Measurements from ENCODE around the gene POLR2L. TPM values are rescaled to one million over a fixed set of nuclear protein-coding genes. Genes with fewer than 3 reads are reported as not detected.

Gene POLR2L
- polyA plus RNA-seq, 1 of the 3 experiments (the other 2 are of a cell fraction), result 540 TPM

DNA sequence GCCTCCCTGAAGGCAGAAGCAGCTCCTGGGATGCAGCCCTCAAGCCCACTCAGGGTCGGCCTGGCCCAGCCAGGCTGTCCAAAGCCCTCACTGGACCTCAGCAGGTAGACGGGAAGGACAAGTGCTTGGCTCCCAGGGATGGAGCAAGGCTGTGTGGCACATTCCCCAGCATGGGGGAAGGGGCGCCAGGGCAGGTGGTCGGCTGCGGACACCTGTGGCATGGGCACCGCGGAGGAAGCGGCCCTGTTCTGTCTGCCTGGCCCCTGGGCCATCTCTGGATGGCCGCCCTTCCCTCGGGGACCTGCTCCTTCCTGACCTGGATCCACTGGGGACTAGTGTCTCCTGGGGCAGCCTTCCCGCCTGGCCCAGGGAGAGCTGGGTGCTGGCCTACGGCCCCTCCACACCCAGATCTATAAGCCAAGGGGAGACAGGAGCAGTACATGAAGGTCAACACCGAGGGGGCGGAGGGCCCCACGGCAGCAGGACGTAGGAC lies 42.3 kb upstream of the POLR2L start:
- H2AFZ ChIP-seq (ENCODE audit: low read depth), result no peak overlapping the region
- 83% methylated on average over 8 of the region's 16 CpGs for WGBS (ENCODE audit: low lambda C conversion rate)
- H3K36me3 ChIP-seq (replicated peaks in 1 of 2; ENCODE audit: control insufficient read depth in 1 of 2, insufficient read depth in 2 of 2, low read length in 1 of 2), result peaks cover 0 to 13% of the 10 kb centered on the region in 2 experiments
- H3K79me2 ChIP-seq (ENCODE audit: insufficient read depth), result no peaks in the 10 kb centered on the region
- no peak overlapping the region for H3K27ac ChIP-seq (ENCODE audit: low read depth in 2 of 2, low read length in 1 of 2)
- H3K4me1 ChIP-seq (ENCODE audit: control insufficient read depth in 1 of 2, insufficient read depth in 2 of 2, low read depth in 1 of 2, low read length in 1 of 2), result no peaks in the 10 kb centered on the region; a peak in 1 of 4 replicates
- no peaks in the 10 kb centered on the region for H4K20me1 ChIP-seq (ENCODE audit: insufficient read depth)
- no peaks in the 10 kb centered on the region for H3F3A ChIP-seq (replicated peaks; ENCODE audit: insufficient read depth)
- no peaks in the 10 kb centered on the region for H3K9me2 ChIP-seq
- CTCF ChIA-PET, result interaction anchor here (0.8 kb wide), 1 partner anchor 34 kb away, joined by 3 read pairs; no protein-coding TSS in a partner anchor
- no peak overlapping the region for H3K4me3 ChIP-seq (ENCODE audit: low read depth in 2 of 2, low read length in 1 of 2)
- TF ChIP-seq, protein P1, sequence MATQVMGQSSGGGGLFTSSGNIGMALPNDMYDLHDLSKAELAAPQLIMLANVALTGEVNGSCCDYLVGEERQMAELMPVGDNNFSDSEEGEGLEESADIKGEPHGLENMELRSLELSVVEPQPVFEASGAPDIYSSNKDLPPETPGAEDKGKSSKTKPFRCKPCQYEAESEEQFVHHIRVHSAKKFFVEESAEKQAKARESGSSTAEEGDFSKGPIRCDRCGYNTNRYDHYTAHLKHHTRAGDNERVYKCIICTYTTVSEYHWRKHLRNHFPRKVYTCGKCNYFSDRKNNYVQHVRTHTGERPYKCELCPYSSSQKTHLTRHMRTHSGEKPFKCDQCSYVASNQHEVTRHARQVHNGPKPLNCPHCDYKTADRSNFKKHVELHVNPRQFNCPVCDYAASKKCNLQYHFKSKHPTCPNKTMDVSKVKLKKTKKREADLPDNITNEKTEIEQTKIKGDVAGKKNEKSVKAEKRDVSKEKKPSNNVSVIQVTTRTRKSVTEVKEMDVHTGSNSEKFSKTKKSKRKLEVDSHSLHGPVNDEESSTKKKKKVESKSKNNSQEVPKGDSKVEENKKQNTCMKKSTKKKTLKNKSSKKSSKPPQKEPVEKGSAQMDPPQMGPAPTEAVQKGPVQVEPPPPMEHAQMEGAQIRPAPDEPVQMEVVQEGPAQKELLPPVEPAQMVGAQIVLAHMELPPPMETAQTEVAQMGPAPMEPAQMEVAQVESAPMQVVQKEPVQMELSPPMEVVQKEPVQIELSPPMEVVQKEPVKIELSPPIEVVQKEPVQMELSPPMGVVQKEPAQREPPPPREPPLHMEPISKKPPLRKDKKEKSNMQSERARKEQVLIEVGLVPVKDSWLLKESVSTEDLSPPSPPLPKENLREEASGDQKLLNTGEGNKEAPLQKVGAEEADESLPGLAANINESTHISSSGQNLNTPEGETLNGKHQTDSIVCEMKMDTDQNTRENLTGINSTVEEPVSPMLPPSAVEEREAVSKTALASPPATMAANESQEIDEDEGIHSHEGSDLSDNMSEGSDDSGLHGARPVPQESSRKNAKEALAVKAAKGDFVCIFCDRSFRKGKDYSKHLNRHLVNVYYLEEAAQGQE (IDR thresholded peaks at IDR 0.05; ENCODE audit: low read depth, low read length), result no peak
- TF ChIP-seq POLR2AphosphoS5 (IDR thresholded peaks at IDR 0.05; ENCODE audit: low read depth, low read length) (no peak), TEAD4 (IDR thresholded peaks at IDR 0.05; ENCODE audit: borderline replicate concordance, insufficient read depth) (no peak), ELF1 (IDR thresholded peaks at IDR 0.05) (no peak), TAF1 (IDR thresholded peaks at IDR 0.05; ENCODE audit: borderline replicate concordance, low read depth, low read length) (no peak), YY1 (IDR thresholded peaks at IDR 0.05; ENCODE audit: low read depth) (no peak), GATA2 (CRISPR knock-in tag; IDR thresholded peaks at IDR 0.05) (no peak), NFIC (IDR thresholded peaks at IDR 0.05; ENCODE audit: borderline replicate concordance) (no peak), FOXM1 (IDR thresholded peaks at IDR 0.05; ENCODE audit: low read depth) (no peak), RCOR1 (IDR thresholded peaks at IDR 0.05; ENCODE audit: low read length) (no peak), EP300 (IDR thresholded peaks at IDR 0.05; ENCODE audit: borderline replicate concordance in 1 of 2, low read depth in 1 of 2, low read length in 1 of 2) (no peak), NRF1 (IDR thresholded peaks at IDR 0.05; ENCODE audit: low read depth, low read length) (no peak), GABPA (IDR thresholded peaks at IDR 0.05; ENCODE audit: low read depth) (no peak), RFX5 (IDR thresholded peaks at IDR 0.05; ENCODE audit: low read length) (no peak), CHD2 (IDR thresholded peaks at IDR 0.05; ENCODE audit: low read length, partially characterized antibody) (no peak), EZH2phosphoT487 (IDR thresholded peaks at IDR 0.05; ENCODE audit: borderline replicate concordance, low read depth) (no peak)
- TF ChIP-seq, protein P2, sequence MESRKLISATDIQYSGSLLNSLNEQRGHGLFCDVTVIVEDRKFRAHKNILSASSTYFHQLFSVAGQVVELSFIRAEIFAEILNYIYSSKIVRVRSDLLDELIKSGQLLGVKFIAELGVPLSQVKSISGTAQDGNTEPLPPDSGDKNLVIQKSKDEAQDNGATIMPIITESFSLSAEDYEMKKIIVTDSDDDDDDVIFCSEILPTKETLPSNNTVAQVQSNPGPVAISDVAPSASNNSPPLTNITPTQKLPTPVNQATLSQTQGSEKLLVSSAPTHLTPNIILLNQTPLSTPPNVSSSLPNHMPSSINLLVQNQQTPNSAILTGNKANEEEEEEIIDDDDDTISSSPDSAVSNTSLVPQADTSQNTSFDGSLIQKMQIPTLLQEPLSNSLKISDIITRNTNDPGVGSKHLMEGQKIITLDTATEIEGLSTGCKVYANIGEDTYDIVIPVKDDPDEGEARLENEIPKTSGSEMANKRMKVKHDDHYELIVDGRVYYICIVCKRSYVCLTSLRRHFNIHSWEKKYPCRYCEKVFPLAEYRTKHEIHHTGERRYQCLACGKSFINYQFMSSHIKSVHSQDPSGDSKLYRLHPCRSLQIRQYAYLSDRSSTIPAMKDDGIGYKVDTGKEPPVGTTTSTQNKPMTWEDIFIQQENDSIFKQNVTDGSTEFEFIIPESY (IDR thresholded peaks at IDR 0.05; ENCODE audit: borderline replicate concordance, low read depth), result no peak
- TF ChIP-seq, protein P3, sequence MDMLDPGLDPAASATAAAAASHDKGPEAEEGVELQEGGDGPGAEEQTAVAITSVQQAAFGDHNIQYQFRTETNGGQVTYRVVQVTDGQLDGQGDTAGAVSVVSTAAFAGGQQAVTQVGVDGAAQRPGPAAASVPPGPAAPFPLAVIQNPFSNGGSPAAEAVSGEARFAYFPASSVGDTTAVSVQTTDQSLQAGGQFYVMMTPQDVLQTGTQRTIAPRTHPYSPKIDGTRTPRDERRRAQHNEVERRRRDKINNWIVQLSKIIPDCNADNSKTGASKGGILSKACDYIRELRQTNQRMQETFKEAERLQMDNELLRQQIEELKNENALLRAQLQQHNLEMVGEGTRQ (IDR thresholded peaks at IDR 0.05; ENCODE audit: borderline replicate concordance, low read depth, low read length), result no peak
- TF ChIP-seq, protein P4, sequence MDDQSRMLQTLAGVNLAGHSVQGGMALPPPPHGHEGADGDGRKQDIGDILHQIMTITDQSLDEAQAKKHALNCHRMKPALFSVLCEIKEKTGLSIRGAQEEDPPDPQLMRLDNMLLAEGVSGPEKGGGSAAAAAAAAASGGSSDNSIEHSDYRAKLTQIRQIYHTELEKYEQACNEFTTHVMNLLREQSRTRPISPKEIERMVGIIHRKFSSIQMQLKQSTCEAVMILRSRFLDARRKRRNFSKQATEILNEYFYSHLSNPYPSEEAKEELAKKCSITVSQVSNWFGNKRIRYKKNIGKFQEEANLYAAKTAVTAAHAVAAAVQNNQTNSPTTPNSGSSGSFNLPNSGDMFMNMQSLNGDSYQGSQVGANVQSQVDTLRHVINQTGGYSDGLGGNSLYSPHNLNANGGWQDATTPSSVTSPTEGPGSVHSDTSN (IDR thresholded peaks at IDR 0.05), result no peak
- TF ChIP-seq, protein P5, sequence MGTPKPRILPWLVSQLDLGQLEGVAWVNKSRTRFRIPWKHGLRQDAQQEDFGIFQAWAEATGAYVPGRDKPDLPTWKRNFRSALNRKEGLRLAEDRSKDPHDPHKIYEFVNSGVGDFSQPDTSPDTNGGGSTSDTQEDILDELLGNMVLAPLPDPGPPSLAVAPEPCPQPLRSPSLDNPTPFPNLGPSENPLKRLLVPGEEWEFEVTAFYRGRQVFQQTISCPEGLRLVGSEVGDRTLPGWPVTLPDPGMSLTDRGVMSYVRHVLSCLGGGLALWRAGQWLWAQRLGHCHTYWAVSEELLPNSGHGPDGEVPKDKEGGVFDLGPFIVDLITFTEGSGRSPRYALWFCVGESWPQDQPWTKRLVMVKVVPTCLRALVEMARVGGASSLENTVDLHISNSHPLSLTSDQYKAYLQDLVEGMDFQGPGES (IDR thresholded peaks at IDR 0.05; ENCODE audit: low read depth, low read length), result no peak
- no peaks in the 10 kb centered on the region for H3K27me3 ChIP-seq (ENCODE audit: insufficient read depth)
- no peak for DNase-seq
- POLR2A ChIA-PET, result no interaction called here
- no peaks in the 10 kb centered on the region for H3K9me3 ChIP-seq
- H3K4me2 ChIP-seq, result no peak overlapping the region
- H3K9ac ChIP-seq, result no peak overlapping the region

All from SK-N-SH (cell line).